Nephron progenitor cell (in vitro differentiated cells): ENCODE results near the gene MACIR.
A peak's percentile ranks its signal among the peaks of the same experiment; 100 is the strongest.

Experiments
- DNase-seq: peaks from one replicate; pipeline ENCODE4 v3.0.0; 2021
- H3K27ac Mint-ChIP-seq: 2 replicates; pipeline ENCODE4 v1.8.0; 2021; ENCODE audit warnings: mild to moderate bottlenecking, moderate library complexity, mixed read lengths
- H3K27me3 Mint-ChIP-seq: 2 replicates; pipeline ENCODE4 v1.8.0; 2021; ENCODE audit warnings: mild to moderate bottlenecking, low read depth, mixed read lengths; ENCODE audit not compliant: poor library complexity
- H3K36me3 Mint-ChIP-seq: 2 replicates; pipeline ENCODE4 v1.8.0; 2021; ENCODE audit warnings: low read depth, mixed read lengths
- H3K4me1 Mint-ChIP-seq: 2 replicates; pipeline ENCODE4 v1.8.0; 2021; ENCODE audit warnings: mixed read lengths
- H3K4me3 Mint-ChIP-seq: 2 replicates; pipeline ENCODE4 v1.8.0; 2021; ENCODE audit warnings: mild to moderate bottlenecking, moderate library complexity, mixed read lengths
- H3K9me3 Mint-ChIP-seq: 2 replicates; pipeline ENCODE4 v1.8.0; 2021; ENCODE audit warnings: mild to moderate bottlenecking, moderate library complexity, mixed read lengths
- CTCF ChIP-seq: fragments of 200-600 bp; sonication (generic); IDR thresholded peaks from 2 replicates; pipeline ENCODE4 v1.5.0; 2021; ENCODE audit warnings: antibody characterized with exemption

Gene MACIR

GRCh38 chr5:103293719-103294118, 35.2 kb downstream of the MACIR start:
- no peaks in the 10 kb centered on the region for H3K9me3 Mint-ChIP-seq

GRCh38 chr5:103294906-103295305, 36.3 kb downstream of the MACIR start:
- Mint-ChIP-seq H3K4me1 (no peaks in the 10 kb centered on the region), H3K27me3 (peaks cover 3% of the 10 kb centered on the region), H3K9me3 (no peaks in the 10 kb centered on the region), H3K4me3 (no peak overlapping the region), H3K36me3 (no peaks in the 10 kb centered on the region), H3K27ac (no peak overlapping the region)
- peak; percentile 6 for DNase-seq
- TF ChIP-seq CTCF, result no peak

More at GRCh38 chr5:103293719-103294118, 35.2 kb downstream of the MACIR start:
- H3K4me3 Mint-ChIP-seq, result no peak overlapping the region
- no peak overlapping the region for H3K27ac Mint-ChIP-seq
- no peaks in the 10 kb centered on the region for H3K4me1 Mint-ChIP-seq
- no peaks in the 10 kb centered on the region for H3K36me3 Mint-ChIP-seq
- DNase-seq, result no peak
- no peaks in the 10 kb centered on the region for H3K27me3 Mint-ChIP-seq
- no peak for TF ChIP-seq CTCF

- no peak for TF ChIP-seq CTCF
- peaks cover 7% of the 10 kb centered on the region for H3K27me3 Mint-ChIP-seq
Observed at GRCh38 chr5:103295424-103295823, 36.9 kb downstream of the MACIR start.

GRCh38 chr5:103295871-103296270, 37.3 kb downstream of the MACIR start:
- peaks cover 7% of the 10 kb centered on the region for H3K27me3 Mint-ChIP-seq
- no peaks in the 10 kb centered on the region for H3K4me1 Mint-ChIP-seq
- no peaks in the 10 kb centered on the region for H3K36me3 Mint-ChIP-seq
- no peak for DNase-seq
- H3K27ac Mint-ChIP-seq, result no peak overlapping the region
- H3K9me3 Mint-ChIP-seq, result no peaks in the 10 kb centered on the region
- no peak overlapping the region for H3K4me3 Mint-ChIP-seq
- TF ChIP-seq CTCF, result no peak

More at GRCh38 chr5:103295424-103295823, 36.9 kb downstream of the MACIR start:
- Mint-ChIP-seq H3K4me1 (no peaks in the 10 kb centered on the region), H3K4me3 (no peak overlapping the region), H3K27ac (no peak overlapping the region), H3K36me3 (no peaks in the 10 kb centered on the region), H3K9me3 (no peaks in the 10 kb centered on the region)
- no peak for DNase-seq

GRCh38 chr5:103298117-103298516, 39.6 kb downstream of the MACIR start:
- no peak for DNase-seq
- Mint-ChIP-seq H3K4me3 (no peak overlapping the region), H3K4me1 (no peaks in the 10 kb centered on the region), H3K27ac (no peak overlapping the region), H3K9me3 (no peaks in the 10 kb centered on the region), H3K36me3 (no peaks in the 10 kb centered on the region), H3K27me3 (peaks cover 9% of the 10 kb centered on the region)
- TF ChIP-seq CTCF, result no peak

- Mint-ChIP-seq H3K9me3 (no peaks in the 10 kb centered on the region), H3K27me3 (peaks cover 9% of the 10 kb centered on the region), H3K4me1 (no peaks in the 10 kb centered on the region), H3K4me3 (no peak overlapping the region), H3K36me3 (no peaks in the 10 kb centered on the region), H3K27ac (no peak overlapping the region)
- DNase-seq, result no peak
- no peak for TF ChIP-seq CTCF
Observed at GRCh38 chr5:103298607-103299188, 40.1 kb downstream of the MACIR start.
